Endodermal cell (in vitro differentiated cells): ENCODE data around the gene CAPN11. TPM values are rescaled to one million over a fixed set of nuclear protein-coding genes. Genes with fewer than 3 reads are reported as not detected.

Source experiments
- DNase-seq: peaks from one replicate; pipeline ENCODE4 v3.0.0-alpha.2; 2017
- H3K27ac ChIP-seq: 2 replicates; pipeline ENCODE4 v1.5.1; 2013; ENCODE audit warnings: mild to moderate bottlenecking, low read depth, low read length, moderate library complexity
- H3K27me3 ChIP-seq: 2 replicates; pipeline ENCODE4 v1.6.1; 2013; ENCODE audit warnings: mild to moderate bottlenecking, low read length, moderate library complexity; ENCODE audit not compliant: insufficient read depth, control insufficient read depth, poor library complexity, severe bottlenecking
- H3K36me3 ChIP-seq: 2 replicates; pipeline ENCODE4 v1.7.0; 2013; ENCODE audit warnings: mild to moderate bottlenecking, low read length, moderate library complexity; ENCODE audit not compliant: control insufficient read depth, insufficient read depth
- H3K4me1 ChIP-seq: one replicate; pipeline ENCODE4 v1.7.0; 2013; ENCODE audit warnings: low read length; ENCODE audit not compliant: control insufficient read depth, insufficient read depth
- H3K4me3 ChIP-seq: 2 replicates; pipeline ENCODE4 v1.5.1; 2013; ENCODE audit warnings: mild to moderate bottlenecking, low read length, moderate library complexity
- H3K9ac ChIP-seq: 2 replicates; pipeline ENCODE4 v1.6.1; 2013; ENCODE audit warnings: mild to moderate bottlenecking, low read length, moderate library complexity; ENCODE audit not compliant: poor library complexity, severe bottlenecking; ENCODE audit errors: extremely low read depth
- H3K9me3 ChIP-seq: 2 replicates; pipeline ENCODE4 v1.6.1; 2013; ENCODE audit warnings: mild to moderate bottlenecking, low read length, moderate library complexity; ENCODE audit not compliant: control insufficient read depth
- H3K27ac Mint-ChIP-seq: 2 replicates; pipeline ENCODE4 v1.8.0; 2020; ENCODE audit warnings: mixed read lengths
- H3K27me3 Mint-ChIP-seq: 2 replicates; pipeline ENCODE4 v1.8.0; 2021; ENCODE audit warnings: mild to moderate bottlenecking, mixed read lengths; ENCODE audit not compliant: insufficient read depth
- H3K36me3 Mint-ChIP-seq: 2 replicates; pipeline ENCODE4 v1.8.0; 2020; ENCODE audit warnings: low read depth, mixed read lengths
- H3K4me1 Mint-ChIP-seq: 2 replicates; pipeline ENCODE4 v1.8.0; 2020; ENCODE audit warnings: mixed read lengths
- H3K4me3 Mint-ChIP-seq: 2 replicates; pipeline ENCODE4 v1.8.0; 2020; ENCODE audit warnings: mild to moderate bottlenecking, moderate library complexity, mixed read lengths
- H3K9me3 Mint-ChIP-seq: 2 replicates; pipeline ENCODE4 v1.8.0; 2020; ENCODE audit warnings: mild to moderate bottlenecking, mixed read lengths
- CTCF ChIP-seq: fragments of 200-600 bp; sonication (generic); conservative IDR thresholded peaks from 2 replicates; pipeline ENCODE4 v1.5.0; 2021; ENCODE audit warnings: antibody characterized with exemption, mild to moderate bottlenecking
- WGBS, 2 experiments: methylation state at CpG; one replicate each; pipeline versions ENCODE4 v1.1.5 to v1.1.7; 2013; ENCODE audit warnings: missing lambda C conversion rate in 2 of 2, mixed read lengths in 1 of 2; ENCODE audit not compliant: insufficient coverage in 1 of 2, insufficient read length in 1 of 2; 5-methylcytosine and 5-hydroxymethylcytosine counted together
- total RNA-seq, 2 donors: library from RNA; stranded (reverse); fragmentation: NEBNext Ultra II Directional in 1 of 2; extraction: Animal tissue kit (Norgen Biotek cat#: 25700) in 1 of 2; gene quantifications; 2 replicates in 1 of 2; 3 replicates in 1 of 2; pipeline ENCODE4 v1.2.1, GENCODE V29; 2021

The CAPN11 gene
- total RNA-seq, 2 donors from 2014 or later, result 0.53 to 1.2 TPM

DNA sequence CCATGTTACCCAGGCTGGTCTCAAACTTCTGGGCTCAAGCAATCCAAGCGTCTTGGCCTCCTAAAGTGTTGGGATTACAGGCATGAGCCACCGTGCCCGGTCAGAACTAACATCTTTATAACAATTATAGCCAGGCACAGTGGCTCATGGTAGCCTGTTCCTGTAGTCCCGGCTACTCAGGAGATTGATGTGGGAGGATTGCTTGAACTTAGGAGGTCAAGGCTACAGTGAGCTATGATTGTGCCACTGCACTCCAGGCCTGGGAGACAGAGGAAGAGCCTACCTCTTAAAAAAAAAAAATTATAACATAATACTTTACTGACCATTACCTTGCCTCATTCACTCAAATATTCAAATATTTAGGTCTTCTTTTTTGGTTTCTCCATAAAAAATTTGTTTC lies 41.3 kb downstream of the CAPN11 start:
- 90 to 93% methylated on average over 2 to 4 of the region's 4 CpGs for WGBS, 2 experiments
- Mint-ChIP-seq H3K27me3 (no peaks in the 10 kb centered on the region), H3K9me3 (no peaks in the 10 kb centered on the region), H3K4me1 (peaks cover 40% of the 10 kb centered on the region), H3K36me3 (no peaks in the 10 kb centered on the region), H3K27ac (no peak overlapping the region), H3K4me3 (no peak overlapping the region)
- Histone ChIP-seq H3K4me1 (peaks cover 22% of the 10 kb centered on the region), H3K4me3 (no peak overlapping the region), H3K27me3 (no peaks in the 10 kb centered on the region), H3K9ac (no peak overlapping the region), H3K27ac (no peak overlapping the region), H3K36me3 (no peaks in the 10 kb centered on the region), H3K9me3 (no peaks in the 10 kb centered on the region)
- no peak for DNase-seq
- no peak for TF ChIP-seq CTCF

- no peaks in the 10 kb centered on the region for H3K9me3 Mint-ChIP-seq
- H3K27me3 Mint-ChIP-seq, result no peaks in the 10 kb centered on the region
- WGBS, 2 experiments, result 85 to 100% methylated on average over 2 to 3 of the region's 3 CpGs
- no peaks in the 10 kb centered on the region for H3K36me3 Mint-ChIP-seq
- no peaks in the 10 kb centered on the region for H3K36me3 ChIP-seq
- peaks cover 22% of the 10 kb centered on the region for H3K4me1 ChIP-seq
- H3K4me1 Mint-ChIP-seq, result peaks cover 45% of the 10 kb centered on the region
- peak; percentile 75 for DNase-seq
- H3K4me3 Mint-ChIP-seq, result no peak overlapping the region
- H3K27ac Mint-ChIP-seq, result peak overlapping the region; percentile 97
- no peaks in the 10 kb centered on the region for H3K27me3 ChIP-seq
- H3K4me3 ChIP-seq, result no peak overlapping the region
- peak overlapping the region; percentile 6 for H3K27ac ChIP-seq
- no peak overlapping the region for H3K9ac ChIP-seq
- no peaks in the 10 kb centered on the region for H3K9me3 ChIP-seq
- TF ChIP-seq CTCF, result no peak
Observed at GRCh38 chr6:44201200-44201599, 42.6 kb downstream of the CAPN11 start.

DNA sequence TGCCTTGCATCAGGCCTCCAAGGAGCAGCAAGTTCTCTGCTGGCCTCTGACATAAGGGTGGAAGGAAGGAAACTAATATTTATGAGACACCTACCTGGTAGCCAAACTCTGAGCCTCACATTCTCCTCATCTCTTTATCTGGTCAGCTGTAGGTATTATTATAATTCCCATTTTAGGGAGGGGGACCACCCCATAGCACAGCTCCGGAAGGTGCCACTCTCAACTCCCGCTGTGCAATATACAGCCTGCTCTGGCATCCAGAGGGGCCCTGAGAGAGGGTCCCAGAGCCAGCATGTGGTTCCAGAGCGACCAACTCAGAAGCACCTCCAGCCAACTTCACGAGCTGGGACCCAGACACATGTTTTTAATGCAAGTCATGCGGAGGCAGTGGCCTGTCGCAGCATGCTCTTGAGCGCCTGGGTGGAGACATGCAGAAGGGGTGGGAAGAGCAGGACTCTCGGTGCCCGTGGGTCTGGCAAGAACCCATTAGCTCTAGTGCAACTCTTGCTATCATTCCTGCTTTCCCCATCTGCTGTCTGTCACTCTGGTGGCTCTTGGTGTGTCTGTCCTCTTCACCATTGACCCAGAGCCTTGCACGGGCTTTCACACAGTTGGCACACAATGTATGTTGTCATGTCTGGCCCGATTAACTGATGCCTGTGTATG lies 43.2 kb downstream of the CAPN11 start:
- Mint-ChIP-seq H3K27ac (peak overlapping the region; percentile 97), H3K36me3 (no peaks in the 10 kb centered on the region), H3K27me3 (no peaks in the 10 kb centered on the region), H3K4me1 (peaks cover 50% of the 10 kb centered on the region), H3K9me3 (no peaks in the 10 kb centered on the region), H3K4me3 (peak overlapping the region; percentile 15)
- WGBS, 2 experiments, result 92 to 97% methylated on average over 10 to 11 of the region's 11 CpGs
- Histone ChIP-seq H3K36me3 (no peaks in the 10 kb centered on the region), H3K9ac (no peak overlapping the region), H3K4me3 (no peak overlapping the region), H3K27me3 (no peaks in the 10 kb centered on the region), H3K27ac (no peak overlapping the region), H3K4me1 (peaks cover 26% of the 10 kb centered on the region), H3K9me3 (no peaks in the 10 kb centered on the region)
- TF ChIP-seq CTCF, result no peak
- no peak for DNase-seq
